NCI-H524 treated with DMSO at 0.1 percent for 48 hours (cell line): Measurements from ENCODE around the gene PPIF.

Experiments used
- DNase-seq: peaks from one replicate; lab custom pipeline; 2025; lab: John Stamatoyannopoulos, UW

PPIF gene

GRCh38 chr10:79403441-79404230 lies 56.4 kb downstream of the PPIF start:
- DNase-seq = no peak

- no peak for DNase-seq
Observed at GRCh38 chr10:79404231-79404609, 57.0 kb downstream of the PPIF start.

GRCh38 chr10:79404690-79405131 lies 57.4 kb downstream of the PPIF start:
- DNase-seq = no peak
